Smooth muscle cell (in vitro differentiated cells): Measurements from ENCODE around the gene FAM216A. TPM values are rescaled to one million over a fixed set of nuclear protein-coding genes. Genes with fewer than 3 reads are reported as not detected.

Experiments
- DNase-seq: peaks from one replicate; lab custom pipeline; 2025; ENCODE audit not compliant: unreplicated experiment; lab: John Stamatoyannopoulos, UW
- H2AFZ ChIP-seq: fragments of 200-600 bp; sonication (generic); 2 replicates; pipeline ENCODE4 v1.6.0; 2016; ENCODE audit warnings: antibody characterized with exemption, low read depth, mild to moderate bottlenecking
- H3F3A ChIP-seq: fragments of 200-600 bp; sonication (generic); 2 replicates; pipeline ENCODE4 v1.6.0; 2017; ENCODE audit warnings: antibody characterized with exemption, low read depth
- H3K27ac ChIP-seq: fragments of 200-600 bp; sonication (generic); 2 replicates; pipeline ENCODE4 v1.5.1; 2016; ENCODE audit warnings: low read depth, mild to moderate bottlenecking
- H3K27me3 ChIP-seq: fragments of 200-600 bp; sonication (generic); 2 replicates; pipeline ENCODE4 v1.6.1; 2016; ENCODE audit warnings: low read depth, mild to moderate bottlenecking
- H3K36me3 ChIP-seq: fragments of 200-600 bp; sonication (generic); 2 replicates; pipeline ENCODE4 v1.5.1; 2016; ENCODE audit warnings: low read depth
- H3K4me1 ChIP-seq: fragments of 200-600 bp; sonication (generic); 2 replicates; pipeline ENCODE4 v1.5.1; 2016; ENCODE audit warnings: low read depth
- H3K4me2 ChIP-seq: fragments of 200-600 bp; sonication (generic); 2 replicates; pipeline ENCODE4 v1.6.0; 2016; ENCODE audit warnings: mild to moderate bottlenecking
- H3K4me3 ChIP-seq: fragments of 200-600 bp; sonication (generic); 2 replicates; pipeline ENCODE4 v1.5.1; 2016; ENCODE audit warnings: mild to moderate bottlenecking
- H3K79me2 ChIP-seq: fragments of 200-600 bp; sonication (generic); 2 replicates; pipeline ENCODE4 v1.6.0; 2016; ENCODE audit warnings: low read depth, mild to moderate bottlenecking
- H3K9ac ChIP-seq: fragments of 200-600 bp; sonication (generic); 2 replicates; pipeline ENCODE4 v1.6.0; 2016; ENCODE audit warnings: low read depth
- H3K9me3 ChIP-seq: fragments of 200-600 bp; sonication (generic); replicated peaks from 2 replicates; pipeline ENCODE4 v1.5.1; 2016; ENCODE audit warnings: low read depth
- H4K20me1 ChIP-seq: fragments of 200-600 bp; sonication (generic); 2 replicates; pipeline ENCODE4 v1.6.0; 2016; ENCODE audit warnings: low read depth
- CTCF ChIP-seq: fragments of 200-600 bp; sonication (generic); IDR thresholded peaks from 2 replicates; pipeline ENCODE4 v1.5.1; 2017; ENCODE audit warnings: borderline replicate concordance, mild to moderate bottlenecking, antibody characterized with exemption; ENCODE audit not compliant: insufficient read depth, poor library complexity, severe bottlenecking
- WGBS: methylation state at CpG from one replicate; pipeline ENCODE4 v1.1.7; 2016; ENCODE audit warnings: low lambda C conversion rate; 5-methylcytosine and 5-hydroxymethylcytosine counted together
- polyA plus RNA-seq: library from polyadenylated mRNA; unstranded; fragments of >200 nt; fragmentation: Nextera tagmentation; extraction: Ambion mirVana; gene quantifications from 2 replicates; pipeline ENCODE4 v1.2.1, GENCODE V29; 2016
- total RNA-seq: library from RNA; depleted of rRNA; stranded (reverse); fragments of >200 nt; gene quantifications from 2 replicates; pipeline ENCODE4 v1.2.3, GENCODE V29; 2014

The FAM216A gene
- total and polyA plus RNA-seq, 2 experiments from 2014 or later: 11.3 to 13.3 TPM

DNA sequence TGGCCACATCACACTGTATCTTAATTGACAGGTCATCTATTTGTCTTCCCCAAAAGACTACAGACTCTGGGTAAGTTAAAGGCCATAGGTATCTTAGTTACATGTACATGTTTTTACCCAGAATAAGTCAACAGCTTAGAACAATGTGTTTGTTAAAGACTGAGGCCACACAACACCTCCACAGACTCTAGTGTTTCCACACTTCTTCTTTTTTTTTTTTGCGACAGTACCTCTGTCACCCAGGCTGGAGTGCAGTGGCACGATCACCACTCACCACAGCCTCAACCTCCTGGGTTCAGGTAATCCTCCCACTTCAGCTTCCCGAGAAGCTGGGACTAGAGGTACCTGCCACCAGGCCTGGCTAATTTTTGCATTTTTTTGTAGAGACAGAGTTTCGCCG lies 1.9 kb upstream of the FAM216A start:
- peaks cover 12% of the 10 kb centered on the region for H3K79me2 ChIP-seq
- no peaks in the 10 kb centered on the region for H3K9me3 ChIP-seq
- TF ChIP-seq CTCF: no peak
- peaks cover 7% of the 10 kb centered on the region for H3K4me1 ChIP-seq
- H3K9ac ChIP-seq: peak overlapping the region; percentile 85
- peak overlapping the region; percentile 95 for H3K4me2 ChIP-seq
- H2AFZ ChIP-seq: no peak overlapping the region
- DNase-seq: no peak
- H3K27ac ChIP-seq: no peak overlapping the region
- peak overlapping the region; percentile 72 for H3K4me3 ChIP-seq
- H4K20me1 ChIP-seq: no peaks in the 10 kb centered on the region
- no peaks in the 10 kb centered on the region for H3K36me3 ChIP-seq
- WGBS: 85% methylated on average over 5 of the region's 5 CpGs
- no peaks in the 10 kb centered on the region for H3K27me3 ChIP-seq
- H3F3A ChIP-seq: no peaks in the 10 kb centered on the region

DNA sequence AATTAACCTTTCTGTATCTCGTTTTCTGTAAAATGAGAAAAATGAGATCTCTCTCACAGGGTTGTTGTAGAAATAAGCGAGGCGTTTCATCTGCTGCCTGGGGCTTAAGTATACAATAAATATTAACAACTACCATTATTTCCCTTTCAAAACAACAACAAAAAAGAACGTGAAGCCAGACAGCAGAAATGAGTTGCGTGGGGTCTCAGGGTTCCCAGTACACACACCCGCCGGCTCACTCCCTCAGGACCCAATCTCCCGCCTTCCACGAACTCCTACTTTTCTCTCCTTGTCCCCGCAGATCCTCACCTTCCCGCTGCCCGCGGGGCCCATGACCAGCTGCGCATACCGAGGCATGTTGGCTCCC lies 815 bp upstream of the FAM216A start:
- Histone ChIP-seq H3K4me3 (peak overlapping the region; percentile 72), H3K9ac (peak overlapping the region; percentile 85), H3K4me1 (peaks cover 7% of the 10 kb centered on the region), H4K20me1 (no peaks in the 10 kb centered on the region), H3F3A (no peaks in the 10 kb centered on the region), H3K4me2 (peak overlapping the region; percentile 95), H3K27me3 (no peaks in the 10 kb centered on the region), H3K9me3 (no peaks in the 10 kb centered on the region), H2AFZ (peak overlapping the region; percentile 73), H3K27ac (peak overlapping the region; percentile 52), H3K79me2 (peaks cover 12% of the 10 kb centered on the region), H3K36me3 (no peaks in the 10 kb centered on the region)
- TF ChIP-seq CTCF: no peak
- under 1% methylated on average over 15 of the region's 15 CpGs for WGBS
- no peak for DNase-seq

- H3K4me1 ChIP-seq: no peaks in the 10 kb centered on the region
- no peak overlapping the region for H3K27ac ChIP-seq
Measured at GRCh38 chr12:110475426-110475825, 6.8 kb downstream of the FAM216A start.

More at GRCh38 chr12:110475426-110475825, 6.8 kb downstream of the FAM216A start:
- no peak for TF ChIP-seq CTCF
- Histone ChIP-seq H3K36me3 (no peaks in the 10 kb centered on the region), H3K27me3 (no peaks in the 10 kb centered on the region), H3K9ac (no peak overlapping the region), H3K4me3 (no peak overlapping the region), H2AFZ (no peak overlapping the region), H3K79me2 (no peaks in the 10 kb centered on the region), H3F3A (no peaks in the 10 kb centered on the region), H4K20me1 (no peaks in the 10 kb centered on the region), H3K9me3 (no peaks in the 10 kb centered on the region), H3K4me2 (no peak overlapping the region)
- WGBS: 97% methylated on average over 7 of the region's 7 CpGs
- no peak for DNase-seq
